Neural progenitor cell (in vitro differentiated cells): Measurements from ENCODE around the gene CENPX. TPM values are rescaled to one million over a fixed set of nuclear protein-coding genes. Genes with fewer than 3 reads are reported as not detected.
A peak's percentile ranks its signal among the peaks of the same experiment; 100 is the strongest.

Experiments used
- DNase-seq: peaks from one replicate; pipeline ENCODE4 v3.0.0-alpha.2; 2016; ENCODE audit warnings: low spot score
- H2AFZ ChIP-seq: fragments of 200-600 bp; sonication (generic); replicated peaks from 2 replicates; pipeline ENCODE4 v1.6.1; 2016; ENCODE audit warnings: antibody characterized with exemption
- H3F3A ChIP-seq: fragments of 200-600 bp; sonication (generic); 2 replicates; pipeline ENCODE4 v1.6.1; 2016; ENCODE audit warnings: antibody characterized with exemption, low read depth
- H3K27ac ChIP-seq: fragments of 200-600 bp; sonication (generic); 2 replicates; pipeline ENCODE4 v1.5.1; 2016; ENCODE audit warnings: mild to moderate bottlenecking
- H3K27me3 ChIP-seq: fragments of 200-600 bp; sonication (generic); 2 replicates; pipeline ENCODE4 v1.6.1; 2016; ENCODE audit warnings: mild to moderate bottlenecking, moderate library complexity
- H3K36me3 ChIP-seq: fragments of 200-600 bp; sonication (generic); 2 replicates; pipeline ENCODE4 v1.5.1; 2016
- H3K4me1 ChIP-seq: fragments of 200-600 bp; sonication (generic); 2 replicates; pipeline ENCODE4 v1.6.1; 2016; ENCODE audit warnings: mixed run types
- H3K4me2 ChIP-seq: fragments of 200-600 bp; sonication (generic); 2 replicates; pipeline ENCODE4 v1.6.1; 2016
- H3K4me3 ChIP-seq: fragments of 200-600 bp; sonication (generic); 2 replicates; pipeline ENCODE4 v1.5.1; 2016
- H3K79me2 ChIP-seq: fragments of 200-600 bp; sonication (generic); 2 replicates; pipeline ENCODE4 v1.6.1; 2016; ENCODE audit warnings: low read depth
- H3K9ac ChIP-seq: fragments of 200-600 bp; sonication (generic); 2 replicates; pipeline ENCODE4 v1.6.1; 2016
- H3K9me3 ChIP-seq: fragments of 200-600 bp; sonication (generic); 2 replicates; pipeline ENCODE4 v1.5.1; 2016; ENCODE audit warnings: low read depth
- H4K20me1 ChIP-seq: fragments of 200-600 bp; sonication (generic); 2 replicates; pipeline ENCODE4 v1.6.1; 2016; ENCODE audit warnings: low read depth
- H3K27ac Mint-ChIP-seq: 3 replicates; pipeline ENCODE4 v1.8.0; 2021; ENCODE audit warnings: mixed read lengths
- H3K27me3 Mint-ChIP-seq: 2 replicates; pipeline ENCODE4 v1.8.0; 2022; ENCODE audit warnings: low read depth, mild to moderate bottlenecking, inconsistent platforms, moderate library complexity, mixed read lengths; ENCODE audit not compliant: insufficient read depth
- H3K36me3 Mint-ChIP-seq: 3 replicates; pipeline ENCODE4 v1.8.0; 2021; ENCODE audit warnings: mixed read lengths
- H3K4me1 Mint-ChIP-seq: 3 replicates; pipeline ENCODE4 v1.8.0; 2021; ENCODE audit warnings: mixed read lengths
- H3K4me3 Mint-ChIP-seq: 3 replicates; pipeline ENCODE4 v1.8.0; 2021; ENCODE audit warnings: mild to moderate bottlenecking, moderate library complexity, mixed read lengths
- H3K9me3 Mint-ChIP-seq: 3 replicates; pipeline ENCODE4 v1.8.0; 2020; ENCODE audit warnings: mixed read lengths
- EZH2 ChIP-seq: fragments of 200-600 bp; sonication (generic); IDR thresholded peaks from 2 replicates; pipeline ENCODE4 v1.6.1; 2017; ENCODE audit warnings: antibody characterized with exemption, mild to moderate bottlenecking, moderate library complexity
- EZH2phosphoT487 ChIP-seq: fragments of 200-600 bp; sonication (generic); IDR thresholded peaks from 2 replicates; pipeline ENCODE4 v1.6.1; 2017; ENCODE audit warnings: antibody characterized with exemption
- total RNA-seq: library from RNA; depleted of rRNA; stranded (reverse); fragments of >200 nt; gene quantifications from 2 replicates; pipeline ENCODE4 v1.2.3, GENCODE V29; 2015; ENCODE audit warnings: low replicate concordance
- TF ChIP-seq, protein P1 (sequence below): fragments of 200-600 bp; sonication (generic); IDR thresholded peaks from 2 replicates; pipeline ENCODE4 v1.5.1; 2017; ENCODE audit warnings: antibody characterized with exemption, mild to moderate bottlenecking

CENPX gene
- total RNA-seq, 1 donor from 2014 or later, result 53.0 TPM

DNA sequence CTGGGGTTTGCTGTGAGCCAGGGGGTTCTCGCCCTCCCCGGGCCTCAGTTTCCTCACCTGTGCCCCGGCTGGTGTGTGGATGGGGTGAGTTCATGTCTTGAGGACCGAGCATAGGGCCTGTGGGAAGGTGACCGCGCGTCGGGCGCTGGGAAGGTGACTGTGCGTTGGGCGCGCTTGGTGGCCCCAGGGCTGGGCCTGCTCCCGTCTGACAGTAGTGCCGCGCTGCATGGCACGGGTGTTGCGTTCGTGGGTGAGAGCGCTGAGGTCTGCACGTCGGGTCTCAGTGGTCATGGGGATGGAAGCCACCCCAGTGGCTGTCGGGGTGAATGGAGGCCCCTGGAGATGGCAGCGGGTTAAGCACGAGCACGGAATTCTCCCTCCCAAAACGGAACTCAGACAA is 36.1 kb downstream of the CENPX start:
- peaks cover 12% of the 10 kb centered on the region for H3K36me3 Mint-ChIP-seq

GRCh38 chr17:81984773-81985410 is 37.8 kb downstream of the CENPX start:
- Histone ChIP-seq H3K4me1 (no peaks in the 10 kb centered on the region), H3K4me3 (no peak overlapping the region), H3K9ac (no peak overlapping the region), H3K9me3 (no peaks in the 10 kb centered on the region), H3K36me3 (no peaks in the 10 kb centered on the region), H3K79me2 (no peaks in the 10 kb centered on the region), H2AFZ (no peak overlapping the region), H3K4me2 (no peak overlapping the region), H3K27me3 (no peaks in the 10 kb centered on the region), H3F3A (no peaks in the 10 kb centered on the region), H3K27ac (no peak overlapping the region), H4K20me1 (no peaks in the 10 kb centered on the region)
- Mint-ChIP-seq H3K27ac (peak overlapping the region; percentile 9), H3K4me1 (peaks cover 2% of the 10 kb centered on the region), H3K27me3 (peaks cover 13% of the 10 kb centered on the region), H3K9me3 (no peaks in the 10 kb centered on the region), H3K4me3 (peak overlapping the region; percentile 2), H3K36me3 (peaks cover 12% of the 10 kb centered on the region)
- no peak for TF ChIP-seq EZH2
- no peak for TF ChIP-seq EZH2phosphoT487
- TF ChIP-seq, protein P1, sequence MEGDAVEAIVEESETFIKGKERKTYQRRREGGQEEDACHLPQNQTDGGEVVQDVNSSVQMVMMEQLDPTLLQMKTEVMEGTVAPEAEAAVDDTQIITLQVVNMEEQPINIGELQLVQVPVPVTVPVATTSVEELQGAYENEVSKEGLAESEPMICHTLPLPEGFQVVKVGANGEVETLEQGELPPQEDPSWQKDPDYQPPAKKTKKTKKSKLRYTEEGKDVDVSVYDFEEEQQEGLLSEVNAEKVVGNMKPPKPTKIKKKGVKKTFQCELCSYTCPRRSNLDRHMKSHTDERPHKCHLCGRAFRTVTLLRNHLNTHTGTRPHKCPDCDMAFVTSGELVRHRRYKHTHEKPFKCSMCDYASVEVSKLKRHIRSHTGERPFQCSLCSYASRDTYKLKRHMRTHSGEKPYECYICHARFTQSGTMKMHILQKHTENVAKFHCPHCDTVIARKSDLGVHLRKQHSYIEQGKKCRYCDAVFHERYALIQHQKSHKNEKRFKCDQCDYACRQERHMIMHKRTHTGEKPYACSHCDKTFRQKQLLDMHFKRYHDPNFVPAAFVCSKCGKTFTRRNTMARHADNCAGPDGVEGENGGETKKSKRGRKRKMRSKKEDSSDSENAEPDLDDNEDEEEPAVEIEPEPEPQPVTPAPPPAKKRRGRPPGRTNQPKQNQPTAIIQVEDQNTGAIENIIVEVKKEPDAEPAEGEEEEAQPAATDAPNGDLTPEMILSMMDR, result no peak
- no peak for DNase-seq

More for the DNA sequence above, 36.1 kb downstream of the CENPX start:
- Histone ChIP-seq H3K9ac (no peak overlapping the region), H3F3A (peaks cover 8% of the 10 kb centered on the region), H2AFZ (no peak overlapping the region), H3K79me2 (peaks cover 4% of the 10 kb centered on the region), H3K4me2 (no peak overlapping the region), H3K9me3 (no peaks in the 10 kb centered on the region), H3K36me3 (no peaks in the 10 kb centered on the region), H3K27ac (no peak overlapping the region), H3K27me3 (no peaks in the 10 kb centered on the region), H4K20me1 (no peaks in the 10 kb centered on the region), H3K4me3 (no peak overlapping the region), H3K4me1 (peaks cover 6% of the 10 kb centered on the region)
- H3K9me3 Mint-ChIP-seq, result peaks cover 2% of the 10 kb centered on the region
- peaks cover 11% of the 10 kb centered on the region for H3K4me1 Mint-ChIP-seq
- no peak overlapping the region for H3K4me3 Mint-ChIP-seq
- peaks cover 13% of the 10 kb centered on the region for H3K27me3 Mint-ChIP-seq
- peak overlapping the region; percentile 53 for H3K27ac Mint-ChIP-seq
- no peak for TF ChIP-seq EZH2
- DNase-seq, result no peak

GRCh38 chr17:81983639-81984373 is 38.9 kb downstream of the CENPX start:
- H3K4me3 Mint-ChIP-seq, result no peak overlapping the region
- Histone ChIP-seq H2AFZ (no peak overlapping the region), H3K79me2 (peaks cover 3% of the 10 kb centered on the region), H3F3A (no peaks in the 10 kb centered on the region), H3K36me3 (no peaks in the 10 kb centered on the region), H3K4me3 (no peak overlapping the region), H3K27ac (no peak overlapping the region), H3K4me2 (no peak overlapping the region), H3K9ac (no peak overlapping the region), H4K20me1 (no peaks in the 10 kb centered on the region), H3K4me1 (no peaks in the 10 kb centered on the region), H3K9me3 (no peaks in the 10 kb centered on the region), H3K27me3 (no peaks in the 10 kb centered on the region)
- peak overlapping the region; percentile 21 for H3K27ac Mint-ChIP-seq
- TF ChIP-seq EZH2 (no peak), EZH2phosphoT487 (no peak)
- TF ChIP-seq, protein P1, result no peak
- no peaks in the 10 kb centered on the region for H3K9me3 Mint-ChIP-seq
- DNase-seq, result no peak
- peaks cover 15% of the 10 kb centered on the region for H3K27me3 Mint-ChIP-seq
- H3K4me1 Mint-ChIP-seq, result peaks cover 9% of the 10 kb centered on the region
- peaks cover 13% of the 10 kb centered on the region for H3K36me3 Mint-ChIP-seq
